Rectal smooth muscle tissue (tissue), 1 donor: ENCODE measurements around the gene AFF2.

Experiments used
- H3K27ac ChIP-seq: one replicate; pipeline ENCODE4 v1.7.0; 2013; ENCODE audit warnings: low read depth, low read length, inconsistent platforms
- H3K27me3 ChIP-seq: one replicate; pipeline ENCODE4 v1.7.0; 2013; ENCODE audit warnings: low read length; ENCODE audit not compliant: control insufficient read depth, insufficient read depth
- H3K36me3 ChIP-seq: one replicate; pipeline ENCODE4 v1.7.0; 2013; ENCODE audit warnings: low read length; ENCODE audit not compliant: control insufficient read depth, insufficient read depth
- H3K4me1 ChIP-seq: one replicate; pipeline ENCODE4 v1.7.0; 2013; ENCODE audit warnings: low read length; ENCODE audit not compliant: control insufficient read depth, insufficient read depth
- H3K4me3 ChIP-seq: one replicate; pipeline ENCODE4 v1.7.0; 2013; ENCODE audit warnings: low read length
- H3K9ac ChIP-seq: one replicate; pipeline ENCODE4 v1.7.0; 2013; ENCODE audit warnings: low read length

Gene AFF2

DNA sequence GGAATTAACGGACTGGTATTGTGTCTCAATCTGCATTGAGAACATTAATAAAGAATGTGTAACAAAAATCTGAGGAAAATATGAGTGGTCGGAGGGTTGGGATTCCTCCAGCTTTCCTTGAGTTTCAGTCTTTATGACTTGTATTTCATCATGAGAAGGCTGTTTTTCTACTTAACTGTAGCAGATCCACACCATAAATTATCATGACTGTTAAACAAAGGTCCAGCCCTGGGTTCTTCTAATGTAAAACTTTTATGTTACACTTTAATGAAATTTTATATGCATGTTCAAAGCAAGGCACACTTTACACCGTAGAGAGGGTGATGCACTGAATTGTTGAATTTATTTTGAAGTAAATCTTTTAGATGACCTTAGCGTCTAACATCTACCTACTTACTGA is 7.0 kb downstream of the AFF2 start:
- Histone ChIP-seq H3K9ac (no peak overlapping the region), H3K27me3 (peaks cover 3% of the 10 kb centered on the region), H3K4me1 (no peaks in the 10 kb centered on the region), H3K36me3 (no peaks in the 10 kb centered on the region), H3K27ac (no peak overlapping the region), H3K4me3 (no peak overlapping the region)

- Histone ChIP-seq H3K27me3 (no peaks in the 10 kb centered on the region), H3K4me1 (no peaks in the 10 kb centered on the region), H3K9ac (no peak overlapping the region), H3K4me3 (no peak overlapping the region), H3K27ac (no peak overlapping the region), H3K36me3 (no peaks in the 10 kb centered on the region)
Observed at GRCh38 chrX:148512453-148512852, 12.0 kb downstream of the AFF2 start.

DNA sequence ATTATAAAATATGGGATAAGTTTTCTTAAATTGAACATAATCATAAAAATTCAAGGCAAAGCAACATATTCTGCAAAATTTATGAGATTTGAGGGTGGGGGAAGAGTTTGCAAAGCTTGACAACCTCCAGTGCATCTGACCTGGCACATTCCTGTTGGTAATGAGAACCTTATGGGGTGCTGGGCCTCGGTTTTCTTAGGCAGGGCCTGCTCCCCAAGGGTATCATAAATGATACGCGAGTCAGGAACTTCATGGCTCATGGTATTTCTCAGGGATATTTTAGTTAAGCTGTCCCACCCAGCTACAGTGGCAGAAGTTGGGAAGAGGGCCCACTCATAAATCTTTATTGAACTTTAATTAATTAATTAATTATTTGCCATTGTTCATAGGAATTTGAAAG is 13.2 kb downstream of the AFF2 start:
- H3K4me1 ChIP-seq, result no peaks in the 10 kb centered on the region
- H3K27ac ChIP-seq, result no peak overlapping the region
- H3K36me3 ChIP-seq, result no peaks in the 10 kb centered on the region
- H3K9ac ChIP-seq, result no peak overlapping the region
- no peaks in the 10 kb centered on the region for H3K27me3 ChIP-seq
- no peak overlapping the region for H3K4me3 ChIP-seq

GRCh38 chrX:148517176-148517575 is 16.8 kb downstream of the AFF2 start:
- H3K36me3 ChIP-seq, result no peaks in the 10 kb centered on the region
- H3K27me3 ChIP-seq, result no peaks in the 10 kb centered on the region
- no peaks in the 10 kb centered on the region for H3K4me1 ChIP-seq
- no peak overlapping the region for H3K4me3 ChIP-seq
- no peak overlapping the region for H3K9ac ChIP-seq
- no peak overlapping the region for H3K27ac ChIP-seq

- Histone ChIP-seq H3K27ac (no peak overlapping the region), H3K9ac (no peak overlapping the region), H3K4me3 (no peak overlapping the region), H3K36me3 (no peaks in the 10 kb centered on the region), H3K4me1 (no peaks in the 10 kb centered on the region), H3K27me3 (no peaks in the 10 kb centered on the region)
Observed at GRCh38 chrX:148522006-148522405, 21.6 kb downstream of the AFF2 start.

GRCh38 chrX:148523303-148524080 is 23.1 kb downstream of the AFF2 start:
- H3K4me1 ChIP-seq, result no peaks in the 10 kb centered on the region
- H3K27me3 ChIP-seq, result no peaks in the 10 kb centered on the region
- H3K36me3 ChIP-seq, result no peaks in the 10 kb centered on the region
- no peak overlapping the region for H3K9ac ChIP-seq
- H3K4me3 ChIP-seq, result no peak overlapping the region
- no peak overlapping the region for H3K27ac ChIP-seq

GRCh38 chrX:148530464-148531077 is 30.2 kb downstream of the AFF2 start:
- H3K9ac ChIP-seq, result no peak overlapping the region

DNA sequence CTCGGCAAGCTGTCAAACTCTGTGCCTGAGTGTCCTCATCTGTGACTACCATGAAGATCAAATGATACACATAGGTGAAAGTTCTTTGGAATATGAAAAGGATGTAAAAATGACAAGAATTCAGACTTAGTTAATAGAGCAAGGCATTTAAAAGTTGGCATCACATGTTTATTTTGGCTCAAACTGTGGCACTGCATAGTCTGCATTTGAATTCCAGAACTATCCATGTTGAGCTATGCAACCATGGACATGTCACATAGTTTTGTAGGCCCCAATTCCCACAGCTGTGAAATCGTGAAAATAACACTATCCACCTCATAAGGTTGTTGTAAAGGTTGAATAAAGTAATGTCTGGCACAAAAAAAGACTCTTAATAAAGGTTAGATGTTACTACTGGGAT is 33.9 kb downstream of the AFF2 start:
- H3K27me3 ChIP-seq, result no peaks in the 10 kb centered on the region
- no peak overlapping the region for H3K4me3 ChIP-seq
- no peaks in the 10 kb centered on the region for H3K36me3 ChIP-seq
- no peaks in the 10 kb centered on the region for H3K4me1 ChIP-seq
- H3K27ac ChIP-seq, result no peak overlapping the region
- no peak overlapping the region for H3K9ac ChIP-seq

More at GRCh38 chrX:148530464-148531077, 30.2 kb downstream of the AFF2 start:
- Histone ChIP-seq H3K27ac (no peak overlapping the region), H3K27me3 (no peaks in the 10 kb centered on the region), H3K36me3 (no peaks in the 10 kb centered on the region), H3K4me1 (no peaks in the 10 kb centered on the region), H3K4me3 (no peak overlapping the region)

- no peaks in the 10 kb centered on the region for H3K27me3 ChIP-seq
- H3K4me3 ChIP-seq, result no peak overlapping the region
- no peaks in the 10 kb centered on the region for H3K36me3 ChIP-seq
- no peaks in the 10 kb centered on the region for H3K4me1 ChIP-seq
- no peak overlapping the region for H3K27ac ChIP-seq
- no peak overlapping the region for H3K9ac ChIP-seq
Observed at GRCh38 chrX:148535639-148536038, 35.2 kb downstream of the AFF2 start.

GRCh38 chrX:148536961-148537360 is 36.5 kb downstream of the AFF2 start:
- Histone ChIP-seq H3K27me3 (no peaks in the 10 kb centered on the region), H3K27ac (no peak overlapping the region), H3K36me3 (no peaks in the 10 kb centered on the region), H3K4me1 (no peaks in the 10 kb centered on the region), H3K4me3 (no peak overlapping the region), H3K9ac (no peak overlapping the region)

DNA sequence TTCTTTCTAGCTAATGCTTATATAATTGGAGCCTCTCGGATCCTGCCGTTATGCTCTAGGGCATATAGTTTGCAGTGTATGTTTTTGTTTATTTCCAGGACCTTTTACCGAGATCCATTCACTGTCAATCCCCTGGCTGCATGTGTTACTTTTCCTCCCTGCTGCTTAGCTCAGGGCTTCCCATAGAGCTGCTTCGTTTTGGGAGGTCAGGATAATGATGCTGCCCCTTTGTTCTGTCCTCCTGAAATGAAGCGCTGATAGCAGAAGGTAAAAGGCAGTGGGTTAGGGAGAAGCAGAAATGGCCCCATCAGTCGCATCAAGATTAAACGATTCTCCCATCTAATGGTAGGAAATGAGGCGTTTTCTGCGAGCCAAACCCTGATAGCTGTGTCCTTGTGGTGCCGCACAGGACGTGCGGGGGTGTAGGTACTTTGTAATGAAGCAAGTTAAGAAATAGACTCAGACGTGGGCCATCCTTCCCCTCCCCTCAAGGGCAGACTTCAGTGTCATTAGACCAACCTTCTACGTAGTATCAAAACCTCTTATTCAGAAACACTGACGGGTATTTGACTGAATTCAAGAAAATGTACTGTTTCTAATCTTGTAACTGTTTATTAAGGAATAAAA is 37.3 kb downstream of the AFF2 start:
- no peak overlapping the region for H3K4me3 ChIP-seq
- H3K36me3 ChIP-seq, result no peaks in the 10 kb centered on the region
- no peak overlapping the region for H3K27ac ChIP-seq
- H3K4me1 ChIP-seq, result no peaks in the 10 kb centered on the region
- no peaks in the 10 kb centered on the region for H3K27me3 ChIP-seq
- H3K9ac ChIP-seq, result no peak overlapping the region

DNA sequence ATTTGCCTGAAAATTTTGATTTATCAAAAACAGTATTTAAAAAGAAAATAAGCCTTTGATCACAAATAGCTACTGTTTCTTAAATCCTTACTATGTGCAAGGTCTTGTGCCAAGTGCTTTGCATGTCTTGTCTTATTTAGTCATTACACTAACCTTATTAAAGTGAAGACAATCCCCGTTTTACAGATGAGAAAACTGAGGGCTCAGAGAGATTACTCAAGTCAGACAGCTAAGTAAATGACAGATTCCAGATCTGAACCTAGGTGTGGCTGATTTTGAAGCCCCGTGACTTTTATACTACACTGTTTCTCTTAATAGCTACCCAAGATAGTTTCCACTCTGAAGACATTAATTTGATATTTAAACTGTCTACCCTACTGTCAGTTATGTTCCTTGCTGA is 38.2 kb downstream of the AFF2 start:
- Histone ChIP-seq H3K27ac (no peak overlapping the region), H3K27me3 (no peaks in the 10 kb centered on the region), H3K4me1 (no peaks in the 10 kb centered on the region), H3K4me3 (no peak overlapping the region), H3K36me3 (no peaks in the 10 kb centered on the region), H3K9ac (no peak overlapping the region)
